ENCODE measurements around the gene R3HDM2. TPM values are rescaled to one million over a fixed set of nuclear protein-coding genes. Genes with fewer than 3 reads are reported as not detected.
A peak's percentile ranks its signal among the peaks of the same experiment; 100 is the strongest.

R3HDM2 gene
- total and polyA plus RNA-seq, 2 donors from 2014 or later = 16.5 to 67.3 TPM

GRCh38 chr12:57460841-57461275, 30.0 kb upstream of the R3HDM2 start:
- Histone ChIP-seq H3K9me3 (ENCODE audit: control insufficient read depth in 2 of 3, insufficient read depth in 1 of 3, low read length in 3 of 3) (no peaks in the 10 kb centered on the region), H3K27me3 (ENCODE audit: control insufficient read depth, insufficient read depth, low read length) (no peaks in the 10 kb centered on the region), H3K36me3 (ENCODE audit: control insufficient read depth in 2 of 3, insufficient read depth in 3 of 3, low read length in 3 of 3) (no peaks in the 10 kb centered on the region), H3K27ac (ENCODE audit: low read depth in 2 of 2, low read length in 2 of 2) (no peak overlapping the region), H3K9ac (ENCODE audit: low read length in 3 of 3) (peak overlapping the region in 2 of 3 donors; percentile 26 to 33), H3K4me3 (ENCODE audit: low read length in 3 of 3) (peak overlapping the region in 2 of 3 donors; percentile 58 to 84), H3K4me1 (ENCODE audit: control insufficient read depth in 2 of 3, insufficient read depth in 2 of 3, low read depth in 1 of 3, low read length in 3 of 3) (peaks cover 0 to 13% (median 6%) of the 10 kb centered on the region in 3 donors)
- peak; percentile 40 to 85 (median 67) for DNase-seq
- TF ChIP-seq, protein P1, sequence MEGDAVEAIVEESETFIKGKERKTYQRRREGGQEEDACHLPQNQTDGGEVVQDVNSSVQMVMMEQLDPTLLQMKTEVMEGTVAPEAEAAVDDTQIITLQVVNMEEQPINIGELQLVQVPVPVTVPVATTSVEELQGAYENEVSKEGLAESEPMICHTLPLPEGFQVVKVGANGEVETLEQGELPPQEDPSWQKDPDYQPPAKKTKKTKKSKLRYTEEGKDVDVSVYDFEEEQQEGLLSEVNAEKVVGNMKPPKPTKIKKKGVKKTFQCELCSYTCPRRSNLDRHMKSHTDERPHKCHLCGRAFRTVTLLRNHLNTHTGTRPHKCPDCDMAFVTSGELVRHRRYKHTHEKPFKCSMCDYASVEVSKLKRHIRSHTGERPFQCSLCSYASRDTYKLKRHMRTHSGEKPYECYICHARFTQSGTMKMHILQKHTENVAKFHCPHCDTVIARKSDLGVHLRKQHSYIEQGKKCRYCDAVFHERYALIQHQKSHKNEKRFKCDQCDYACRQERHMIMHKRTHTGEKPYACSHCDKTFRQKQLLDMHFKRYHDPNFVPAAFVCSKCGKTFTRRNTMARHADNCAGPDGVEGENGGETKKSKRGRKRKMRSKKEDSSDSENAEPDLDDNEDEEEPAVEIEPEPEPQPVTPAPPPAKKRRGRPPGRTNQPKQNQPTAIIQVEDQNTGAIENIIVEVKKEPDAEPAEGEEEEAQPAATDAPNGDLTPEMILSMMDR (IDR thresholded peaks at IDR 0.05; ENCODE audit: borderline replicate concordance, extremely low read depth, insufficient read depth) = no peak
- FAIRE-seq = no peak
- intact Hi-C loops (cut with DNase I) = no loop called here

DNA sequence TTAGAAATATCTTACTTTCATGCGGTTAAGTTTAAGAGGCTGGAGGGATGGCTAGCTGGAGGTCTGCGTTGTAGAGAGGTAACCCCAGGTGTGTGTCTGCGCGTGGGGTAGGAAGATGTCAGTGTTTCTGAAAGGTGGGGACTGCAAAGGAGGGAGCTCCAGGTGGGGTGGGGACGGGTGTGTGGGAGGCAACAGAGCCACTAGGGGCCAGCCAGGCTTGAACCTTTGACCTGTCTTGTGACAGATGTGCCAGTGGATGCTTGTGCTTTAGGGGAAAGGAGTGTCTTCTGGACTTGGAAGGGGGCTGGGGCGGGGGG, 29.6 kb upstream of the R3HDM2 start:
- Histone ChIP-seq H3K4me3 (ENCODE audit: low read length in 3 of 3) (peak overlapping the region in 2 of 3 donors; percentile 35 to 58), H3K4me1 (ENCODE audit: control insufficient read depth in 2 of 3, insufficient read depth in 2 of 3, low read depth in 1 of 3, low read length in 3 of 3) (peaks cover 0 to 13% (median 6%) of the 10 kb centered on the region in 3 donors), H3K9ac (ENCODE audit: low read length in 3 of 3) (peak overlapping the region in 1 of 3 donors; percentile 69), H3K27ac (ENCODE audit: low read depth in 2 of 2, low read length in 2 of 2) (no peak overlapping the region), H3K36me3 (ENCODE audit: control insufficient read depth in 2 of 3, insufficient read depth in 3 of 3, low read length in 3 of 3) (no peaks in the 10 kb centered on the region), H3K9me3 (ENCODE audit: control insufficient read depth in 2 of 3, insufficient read depth in 1 of 3, low read length in 3 of 3) (no peaks in the 10 kb centered on the region), H3K27me3 (ENCODE audit: control insufficient read depth, insufficient read depth, low read length) (no peaks in the 10 kb centered on the region)
- TF ChIP-seq, protein P1 (IDR thresholded peaks at IDR 0.05; ENCODE audit: borderline replicate concordance, extremely low read depth, insufficient read depth) = no peak
- intact Hi-C loops (cut with DNase I) = no loop called here
- FAIRE-seq = no peak
- DNase-seq = no peak

- FAIRE-seq (no peak), DNase-seq (peak in 4 of 5 donors; percentile 35 to 86 (median 78))
- TF ChIP-seq, protein P1 (IDR thresholded peaks at IDR 0.05; ENCODE audit: borderline replicate concordance, extremely low read depth, insufficient read depth) = no peak
- intact Hi-C loops (cut with DNase I) = loop anchor here (10.0 kb wide), 1 partner anchor 195 kb away; no protein-coding TSS in a partner anchor
- Histone ChIP-seq H3K27ac (ENCODE audit: low read depth in 2 of 2, low read length in 2 of 2) (peak within 1 kb of the TSS; percentile 79 to 84), H3K36me3 (ENCODE audit: control insufficient read depth in 2 of 3, insufficient read depth in 3 of 3, low read length in 3 of 3) (no peaks in the 10 kb centered on the region), H3K4me1 (ENCODE audit: control insufficient read depth in 2 of 3, insufficient read depth in 2 of 3, low read depth in 1 of 3, low read length in 3 of 3) (peaks cover 0 to 13% (median 6%) of the 10 kb centered on the region in 3 donors), H3K9me3 (ENCODE audit: control insufficient read depth in 2 of 3, insufficient read depth in 1 of 3, low read length in 3 of 3) (no peaks in the 10 kb centered on the region), H3K27me3 (ENCODE audit: control insufficient read depth, insufficient read depth, low read length) (no peaks in the 10 kb centered on the region), H3K4me3 (ENCODE audit: low read length in 3 of 3) (peak within 1 kb of the TSS; percentile 85 to 93 (median 87)), H3K9ac (ENCODE audit: low read length in 3 of 3) (peak within 1 kb of the TSS; percentile 45 to 75 (median 69))
Observed at GRCh38 chr12:57459750-57460467, 29.1 kb upstream of the R3HDM2 start, which contains the start of gene GLI1. TSS of gene GLI1 (plus strand) at chr12:57459785. CDS start at chr12:57463692, 3,907 bp downstream.
